Spleen (tissue), 11 donors: ENCODE data around the gene IFT43. TPM values are rescaled to one million over a fixed set of nuclear protein-coding genes. Genes with fewer than 3 reads are reported as not detected.

Source experiments
- DNase-seq: peaks from one replicate; pipeline ENCODE4 v3.0.0-alpha.2; 2020
- H3K27ac ChIP-seq, 8 donors: fragments of 200-600 bp; sonication (generic) in 7 of 8; 1 replicate in 4 of 8; 2 replicates in 4 of 8; pipeline versions ENCODE4 v1.5.0 to v1.8.0; 2016 to 2021; ENCODE audit warnings: inconsistent platforms in 4 of 8, mild to moderate bottlenecking in 4 of 8, moderate library complexity in 1 of 8
- H3K27me3 ChIP-seq, 7 donors: fragments of 200-600 bp; sonication (generic) in 6 of 7; replicated peaks in 1 of 7; 1 replicate in 4 of 7; 2 replicates in 3 of 7; pipeline versions ENCODE4 v1.5.0 to v1.8.0; 2016 to 2021; ENCODE audit warnings: inconsistent platforms in 3 of 7, mild to moderate bottlenecking in 1 of 7
- H3K36me3 ChIP-seq, 6 donors: fragments of 200-600 bp; sonication (generic) in 5 of 6; 1 replicate in 4 of 6; 2 replicates in 2 of 6; pipeline versions ENCODE4 v1.5.0 to v1.8.0; 2016 to 2021; ENCODE audit warnings: inconsistent platforms in 2 of 6
- H3K4me1 ChIP-seq, 6 donors: fragments of 200-600 bp; sonication (generic) in 5 of 6; 1 replicate in 3 of 6; 2 replicates in 3 of 6; pipeline versions ENCODE4 v1.5.0 to v1.8.0; 2016 to 2021; ENCODE audit warnings: inconsistent platforms in 3 of 6
- H3K4me3 ChIP-seq, 8 donors: fragments of 200-600 bp; sonication (generic) in 7 of 8; 1 replicate in 4 of 8; 2 replicates in 4 of 8; pipeline versions ENCODE4 v1.5.0 to v1.8.0; 2016 to 2021; ENCODE audit warnings: inconsistent platforms in 4 of 8, mild to moderate bottlenecking in 4 of 8, moderate library complexity in 2 of 8
- H3K9me3 ChIP-seq, 8 donors: fragments of 200-600 bp; sonication (generic) in 7 of 8; 1 replicate in 4 of 8; 2 replicates in 4 of 8; pipeline versions ENCODE4 v1.5.0 to v1.8.0; 2016 to 2021; ENCODE audit warnings: inconsistent platforms in 4 of 8
- POLR2A ChIP-seq, 3 donors: fragments of 450-650 bp; IDR thresholded peaks; one replicate each; pipeline ENCODE4 v1.5.1; 2017; ENCODE audit warnings: antibody characterized with exemption in 3 of 3, mild to moderate bottlenecking in 1 of 3
- POLR2AphosphoS5 ChIP-seq, 3 donors: sonication (generic); formaldehyde crosslinking; IDR thresholded peaks; one replicate each; pipeline ENCODE4 v1.5.1; 2017; ENCODE audit warnings: antibody characterized with exemption in 3 of 3
- WGBS, 5 donors: extraction: QIAGEN DNeasy Blood & Tissue Kit in 3 of 5; methylation state at CpG; one replicate each; pipeline versions ENCODE4 v1.1.5 to v1.1.7; 2013 to 2018; 5-methylcytosine and 5-hydroxymethylcytosine counted together
- intact Hi-C: fragments of 100-400 bp; cut with DNase I; formaldehyde crosslinking; loops from one replicate; pipeline ENCODE4 v1.15.0; 2023; ENCODE audit warnings: low total_unique reads
- polyA plus RNA-seq, 3 donors: library from polyadenylated mRNA; stranded (reverse); fragments of 200-250 nt; gene quantifications; one replicate each; pipeline ENCODE4 v1.2.1, GENCODE V29; 2013
- total RNA-seq, 7 donors: library from RNA; depleted of rRNA in 3 of 7; stranded (reverse); fragments of >200 nt in 3 of 7; fragmentation: NEBNext Ultra II Directional in 4 of 7; extraction: Animal tissue kit (Norgen Biotek cat#: 25700) in 4 of 7; gene quantifications; one replicate each; pipeline versions ENCODE4 v1.1.0 to v1.2.1, GENCODE V29; 2016 to 2021
- TF ChIP-seq, protein P1 (sequence below), 11 experiments: fragments of 200-600 bp in 7 of 11; fragments of 450-650 bp in 4 of 11; sonication (generic) in 4 of 11; IDR thresholded peaks in 8 of 11; conservative IDR thresholded peaks in 3 of 11; 1 replicate in 7 of 11; 2 replicates in 4 of 11; pipeline versions ENCODE4 v1.4.0 to v1.8.0; 2016 to 2021; ENCODE audit warnings: antibody characterized with exemption in 11 of 11, inconsistent platforms in 4 of 11, mild to moderate bottlenecking in 1 of 11
- donor health status: healthy with polysubstance abuse.
- donor health status: DM: no; HTN: no; CAD: no; lungs with moderate emphysema.
- donor health status: DM: no; HTN: no; CAD: no.
- donor health status: Bipolar disorder and iron deficiency.
- donor health status: healthy.
- donor health status: DM: no; HTN: no; CAD: no.
- donor health status: DM: yes; HTN: yes; CAD: no.

Gene IFT43
- total and polyA plus RNA-seq, 10 donors: 19.8 to 39.9 (median 27.4) TPM

DNA sequence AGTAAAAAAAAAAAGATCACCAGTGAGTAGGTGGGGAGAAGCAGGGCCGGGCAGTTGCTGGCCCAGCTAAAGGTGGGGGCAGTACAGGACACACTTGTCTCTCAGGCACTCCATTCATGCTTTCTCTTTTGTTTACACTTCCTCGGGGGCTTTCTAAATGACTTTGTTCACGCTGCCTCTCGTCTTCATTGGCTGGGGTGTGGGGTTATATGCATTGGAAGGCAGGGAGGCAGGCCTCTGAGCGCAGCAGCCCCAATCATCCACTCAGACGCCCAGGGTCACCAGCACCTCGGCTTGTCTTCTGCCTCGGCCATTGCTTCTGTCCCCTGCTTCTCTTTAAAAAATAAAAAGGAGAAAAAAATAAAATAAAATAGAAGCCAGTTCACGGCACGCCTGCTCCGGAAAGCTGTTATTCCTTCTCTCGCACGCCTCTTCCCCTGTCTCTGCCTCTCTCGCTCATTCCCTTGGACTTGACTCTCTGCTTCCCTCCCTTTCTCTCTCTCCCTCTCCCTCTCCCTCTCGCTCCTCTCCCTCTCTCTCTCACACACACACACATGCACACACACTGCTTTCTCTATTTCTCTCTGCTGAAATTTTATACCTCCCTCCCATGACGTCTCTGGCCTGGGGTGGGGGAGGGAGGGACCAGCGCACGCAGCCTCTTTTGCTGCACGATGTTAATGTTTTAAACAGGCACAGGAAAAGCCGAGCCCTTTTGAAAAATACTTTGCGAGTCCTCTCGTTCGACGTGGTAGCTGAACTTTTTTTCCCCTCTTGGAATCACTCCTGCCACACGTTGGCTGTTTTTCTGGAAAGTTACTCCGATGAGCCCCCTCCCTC, 3.9 kb upstream of the IFT43 start, which contains the start of gene TGFB3:
Gene TGFB3, minus strand, starts transcription at position 570 of the 840 bp plus-strand sequence. CDS start 1,102 bp downstream, outside the sequence.
- H3K27ac ChIP-seq: peak within 1 kb of the TSS; percentile 78 to 92 (median 88)
- WGBS, 5 donors: 2 to 4% (median 3%) methylated on average over 26 of the region's 26 CpGs
- intact Hi-C loops: loop anchor here (2.0 to 5.0 kb wide), 2 partner anchors 75 to 269 kb away; no protein-coding TSS in a partner anchor
- no peaks in the 10 kb centered on the region for H3K36me3 ChIP-seq
- peak within 1 kb of the TSS; percentile 52 to 85 (median 62) for H3K4me3 ChIP-seq
- H3K9me3 ChIP-seq: no peaks in the 10 kb centered on the region
- H3K27me3 ChIP-seq: no peaks in the 10 kb centered on the region
- TF ChIP-seq POLR2AphosphoS5 (IDR thresholded peaks at IDR 0.05): peak in 2 of 3 donors; percentile 45 to 74
- peak in 1 of 3 donors; percentile 57 for TF ChIP-seq POLR2A (IDR thresholded peaks at IDR 0.05)
- TF ChIP-seq, protein P1, sequence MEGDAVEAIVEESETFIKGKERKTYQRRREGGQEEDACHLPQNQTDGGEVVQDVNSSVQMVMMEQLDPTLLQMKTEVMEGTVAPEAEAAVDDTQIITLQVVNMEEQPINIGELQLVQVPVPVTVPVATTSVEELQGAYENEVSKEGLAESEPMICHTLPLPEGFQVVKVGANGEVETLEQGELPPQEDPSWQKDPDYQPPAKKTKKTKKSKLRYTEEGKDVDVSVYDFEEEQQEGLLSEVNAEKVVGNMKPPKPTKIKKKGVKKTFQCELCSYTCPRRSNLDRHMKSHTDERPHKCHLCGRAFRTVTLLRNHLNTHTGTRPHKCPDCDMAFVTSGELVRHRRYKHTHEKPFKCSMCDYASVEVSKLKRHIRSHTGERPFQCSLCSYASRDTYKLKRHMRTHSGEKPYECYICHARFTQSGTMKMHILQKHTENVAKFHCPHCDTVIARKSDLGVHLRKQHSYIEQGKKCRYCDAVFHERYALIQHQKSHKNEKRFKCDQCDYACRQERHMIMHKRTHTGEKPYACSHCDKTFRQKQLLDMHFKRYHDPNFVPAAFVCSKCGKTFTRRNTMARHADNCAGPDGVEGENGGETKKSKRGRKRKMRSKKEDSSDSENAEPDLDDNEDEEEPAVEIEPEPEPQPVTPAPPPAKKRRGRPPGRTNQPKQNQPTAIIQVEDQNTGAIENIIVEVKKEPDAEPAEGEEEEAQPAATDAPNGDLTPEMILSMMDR (IDR thresholded peaks at IDR 0.05 in 8 of 11, conservative IDR thresholded peaks at IDR 0.05 in 3 of 11): no peak
- DNase-seq: peak; percentile 83
- peaks cover 16 to 84% (median 69%) of the 10 kb centered on the region in 6 donors for H3K4me1 ChIP-seq

DNA sequence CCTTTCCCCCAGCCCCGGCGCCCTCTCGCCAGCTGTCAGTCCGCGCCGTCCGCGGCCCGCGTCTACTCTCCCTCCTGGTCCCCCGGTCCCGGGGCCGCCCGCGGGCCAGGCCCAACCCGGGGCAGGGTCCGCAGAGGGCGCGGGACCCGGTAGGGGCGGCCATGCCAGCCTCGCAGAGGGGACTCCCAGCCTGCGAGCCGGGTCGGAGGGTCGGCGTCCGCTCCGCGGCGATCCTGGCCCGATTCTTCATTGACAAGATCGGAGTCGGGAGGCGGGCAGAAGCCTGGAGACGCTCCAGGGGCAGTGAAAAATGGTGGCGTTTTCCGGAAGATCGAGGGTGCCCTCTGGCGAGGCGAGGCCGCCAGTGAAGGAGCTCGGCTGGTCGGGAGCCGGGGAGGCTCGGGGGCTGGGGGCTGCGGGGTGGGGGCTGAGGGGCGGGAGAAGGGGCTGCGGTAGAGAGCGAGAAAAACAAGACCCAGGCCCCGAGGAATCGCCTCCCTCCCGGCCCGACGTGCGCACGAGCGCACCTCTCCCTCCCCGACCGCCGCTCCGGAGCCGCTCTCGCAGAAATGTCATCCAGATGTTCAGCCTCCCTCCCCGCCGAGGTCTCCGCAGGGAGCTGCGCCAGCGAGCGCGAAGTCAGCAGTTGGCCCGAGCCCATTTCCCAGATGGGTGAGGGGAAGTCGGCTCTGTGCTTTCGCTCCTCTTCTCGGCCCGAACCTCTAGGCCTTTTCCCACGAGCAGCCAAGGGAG, 3.1 kb upstream of the IFT43 start:
- peak; percentile 93 for DNase-seq
- Histone ChIP-seq H3K9me3 (no peaks in the 10 kb centered on the region), H3K4me1 (peaks cover 19 to 84% (median 69%) of the 10 kb centered on the region in 6 donors), H3K36me3 (no peaks in the 10 kb centered on the region), H3K27ac (peak overlapping the region; percentile 78 to 92 (median 88)), H3K4me3 (peak overlapping the region; percentile 52 to 85 (median 62)), H3K27me3 (no peaks in the 10 kb centered on the region)
- intact Hi-C loops: loop anchor here (2.0 to 5.0 kb wide), 2 partner anchors 76 to 270 kb away; no protein-coding TSS in a partner anchor
- no peak for TF ChIP-seq POLR2A (IDR thresholded peaks at IDR 0.05)
- TF ChIP-seq POLR2AphosphoS5 (IDR thresholded peaks at IDR 0.05): peak; percentile 40 to 66 (median 62)
- TF ChIP-seq, protein P1 (IDR thresholded peaks at IDR 0.05 in 8 of 11, conservative IDR thresholded peaks at IDR 0.05 in 3 of 11): peak; percentile 11 to 82 (median 49)
- WGBS, 5 donors: 0 to 1% (median 1%) methylated on average over 66 to 77 of the region's 77 CpGs

DNA sequence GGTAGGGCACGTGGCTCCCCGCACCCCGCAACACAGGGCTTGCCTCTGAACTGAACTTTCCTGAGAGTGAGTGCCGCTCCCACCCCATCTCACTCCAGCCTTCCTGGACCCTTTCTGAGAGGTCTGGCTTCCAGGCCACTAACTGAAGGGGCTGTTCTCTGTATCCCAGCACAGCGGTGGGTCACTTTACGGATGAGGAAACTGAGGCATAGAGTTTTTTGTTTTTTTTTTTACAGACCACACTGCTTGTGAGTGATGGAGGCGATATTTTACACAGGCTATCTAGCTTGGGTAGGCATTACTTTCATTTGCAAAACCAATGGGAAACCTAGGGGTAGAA, 2.6 kb upstream of the IFT43 start:
- Histone ChIP-seq H3K4me3 (peak overlapping the region in 7 of 8 donors; percentile 52 to 85 (median 62)), H3K36me3 (no peaks in the 10 kb centered on the region), H3K4me1 (peaks cover 14 to 84% (median 66%) of the 10 kb centered on the region in 6 donors), H3K27me3 (no peaks in the 10 kb centered on the region), H3K9me3 (no peaks in the 10 kb centered on the region), H3K27ac (peak overlapping the region in 6 of 8 donors; percentile 87 to 92 (median 90))
- intact Hi-C loops: loop anchor here (2.0 to 5.0 kb wide), 2 partner anchors 76 to 271 kb away; no protein-coding TSS in a partner anchor
- WGBS, 5 donors: 43 to 57% (median 55%) methylated on average over 7 of the region's 7 CpGs
- no peak for DNase-seq
- TF ChIP-seq, protein P1 (IDR thresholded peaks at IDR 0.05 in 8 of 11, conservative IDR thresholded peaks at IDR 0.05 in 3 of 11): no peak
- TF ChIP-seq POLR2A (IDR thresholded peaks at IDR 0.05): no peak
- TF ChIP-seq POLR2AphosphoS5 (IDR thresholded peaks at IDR 0.05): no peak
